Activated CD8-positive, alpha-beta memory T cell treated with anti-CD3 and anti-CD28 coated beads, Interleukin-2, amount 50 U/mL, for 24 hours (primary cell): ENCODE data around the gene AXIN2.
"Not testable (repeated sequence)": the region's sequence is repeated elsewhere in the genome, so short reads cannot be mapped to it uniquely, and the experiment has no call there.

ENCODE experiments used
- DNase-seq: peaks from one replicate; pipeline ENCODE4 v3.0.0-alpha.2; 2020; ENCODE audit errors: extremely low read depth

AXIN2 gene

DNA sequence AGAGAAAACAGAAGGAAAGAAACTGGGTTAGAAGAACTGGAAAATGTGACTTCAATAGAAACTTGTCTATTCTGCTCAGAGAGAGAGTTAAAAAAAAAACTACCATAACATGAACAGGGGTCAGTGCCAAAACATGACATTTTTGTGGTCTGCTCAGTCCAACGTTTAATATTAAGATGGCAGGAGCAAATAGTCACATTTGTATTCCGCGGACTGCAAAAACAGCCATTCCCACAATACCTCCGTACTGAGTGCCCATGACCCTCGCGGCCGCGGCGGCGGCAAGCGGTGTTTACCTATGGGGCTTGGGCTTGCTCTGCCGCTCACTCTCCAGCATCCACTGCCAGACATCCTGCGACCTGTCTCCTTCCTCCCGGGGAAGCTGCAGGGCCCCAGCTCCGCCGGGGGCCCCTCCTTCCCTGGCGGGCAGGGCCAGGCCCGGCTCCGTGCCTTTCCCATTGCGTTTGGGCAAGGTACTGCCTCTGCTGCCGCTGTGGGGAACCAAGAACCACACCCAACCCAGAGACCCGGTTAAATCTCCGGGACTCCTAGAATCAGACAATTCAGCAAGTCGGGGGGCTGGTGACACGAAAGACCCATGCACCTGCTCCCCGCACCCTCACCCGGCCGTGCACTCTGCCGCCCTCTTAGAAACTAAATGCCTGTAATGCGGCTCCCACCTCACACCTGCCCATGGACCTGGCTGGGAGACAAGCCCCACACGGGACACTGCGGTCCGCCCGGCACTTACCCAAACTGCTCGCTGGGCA, 24.7 kb downstream of the AXIN2 start:
- DNase-seq: no peak

GRCh38 chr17:65535777-65536572, 25.5 kb downstream of the AXIN2 start:
- no peak for DNase-seq

GRCh38 chr17:65533852-65534457, 27.5 kb downstream of the AXIN2 start:
- DNase-seq: no peak

GRCh38 chr17:65533056-65533745, 28.2 kb downstream of the AXIN2 start:
- no peak for DNase-seq

DNA sequence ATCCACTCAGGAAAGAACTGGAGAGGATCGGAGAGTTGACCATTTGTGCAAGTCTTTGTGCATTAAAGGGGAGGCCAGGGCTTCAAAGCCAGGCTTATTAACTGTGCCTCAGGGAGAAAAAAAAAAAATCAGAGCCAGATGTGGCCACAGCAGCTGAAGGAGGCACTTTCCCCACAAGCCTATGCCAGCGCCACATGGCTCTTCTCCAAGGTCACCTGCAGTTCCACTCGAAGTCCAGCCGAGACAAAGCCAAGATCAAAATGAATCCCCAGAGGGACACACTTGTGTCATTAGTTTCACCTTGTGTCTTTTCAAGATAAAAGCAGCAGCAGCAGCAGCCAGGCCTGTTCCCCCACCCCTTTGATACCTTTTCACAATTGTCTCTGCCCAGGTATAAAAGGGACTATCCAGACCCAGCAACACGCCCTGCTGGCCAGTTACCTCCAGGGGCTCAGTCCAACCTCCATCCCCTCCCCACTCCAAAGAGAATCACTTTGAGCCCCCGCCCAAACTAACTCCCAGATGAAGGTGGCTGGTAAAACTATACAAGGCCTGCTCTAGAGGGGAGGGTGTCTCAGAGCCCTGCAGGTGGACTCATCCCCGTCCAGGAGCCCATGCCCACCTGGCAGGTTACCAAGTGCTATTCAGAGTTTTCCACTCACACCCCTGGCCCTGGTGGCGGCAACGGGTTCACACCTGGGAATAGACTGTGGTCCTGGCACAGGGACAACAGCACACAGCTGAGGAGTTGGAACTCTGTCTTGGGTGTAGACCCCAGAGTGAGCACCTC, 29.2 kb downstream of the AXIN2 start:
- no peak for DNase-seq

GRCh38 chr17:65531256-65532100, 30.0 kb downstream of the AXIN2 start:
- no peak for DNase-seq

GRCh38 chr17:65530523-65531255, 30.8 kb downstream of the AXIN2 start:
- no peak for DNase-seq

DNA sequence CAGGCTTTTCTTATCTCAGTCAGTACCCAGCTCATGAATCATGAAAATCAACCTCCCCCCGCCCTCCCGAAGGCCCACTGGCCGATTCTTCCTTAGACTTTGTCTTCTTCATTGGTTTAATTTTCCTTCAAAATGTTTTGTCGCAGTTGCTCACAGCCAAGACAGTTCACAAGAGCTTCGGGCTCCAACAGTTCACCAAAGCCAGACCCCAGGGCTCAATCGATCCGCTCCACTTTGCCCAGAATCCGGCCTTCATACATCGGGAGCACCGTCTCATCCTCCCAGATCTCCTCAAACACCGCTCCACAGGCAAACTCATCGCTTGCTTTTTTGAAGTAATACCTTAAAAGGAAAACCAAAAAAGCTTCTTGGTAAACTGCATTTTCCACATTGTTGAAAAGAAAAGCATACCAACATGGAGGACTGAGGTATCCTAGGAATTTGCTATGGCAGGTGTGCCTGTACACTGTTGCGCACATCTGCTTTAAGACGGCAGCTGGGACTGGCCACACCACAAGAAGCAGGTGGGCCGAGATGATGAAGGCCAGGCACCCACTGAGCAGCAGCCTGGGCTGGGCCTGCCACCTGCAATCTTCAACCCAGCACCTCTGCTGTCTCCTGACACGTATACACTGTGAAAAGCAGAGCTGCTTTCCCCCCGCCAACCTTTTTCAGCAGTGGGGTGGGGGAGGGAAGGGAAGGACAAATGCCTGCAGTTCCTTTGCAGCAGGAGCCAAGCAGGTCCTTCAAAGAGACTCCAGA, 31.5 kb downstream of the AXIN2 start:
- DNase-seq: no peak

DNA sequence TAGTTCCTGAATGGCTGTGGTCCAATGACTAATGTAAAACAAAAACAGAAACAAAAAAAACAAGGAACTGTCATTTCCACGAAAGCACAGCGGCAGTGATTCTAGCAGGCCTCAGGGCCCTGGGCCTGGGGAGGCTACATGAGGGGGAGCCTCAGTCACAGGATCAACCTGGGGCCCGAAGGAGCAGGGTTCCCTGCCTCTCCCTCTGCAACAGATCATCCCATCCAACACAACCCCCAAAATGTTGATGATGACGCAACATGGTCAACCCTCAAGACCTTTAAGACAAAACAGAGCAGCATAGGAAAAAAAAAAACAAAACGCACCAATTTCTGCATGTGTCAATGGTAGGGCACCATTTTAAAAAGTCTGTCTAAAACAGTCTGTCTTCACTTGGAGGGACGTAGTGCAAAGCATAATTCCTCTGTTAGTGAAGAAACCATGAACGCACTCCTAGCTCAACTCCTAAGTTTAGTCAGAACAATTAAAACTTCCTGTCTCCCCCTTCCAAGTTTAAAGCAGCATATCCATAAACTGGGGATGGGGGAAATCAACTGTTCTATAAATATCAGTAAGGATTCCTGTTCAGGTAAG, 32.3 kb downstream of the AXIN2 start:
- no peak for DNase-seq

- no peak for DNase-seq
Measured at GRCh38 chr17:65527857-65528591, 33.4 kb downstream of the AXIN2 start.

DNA sequence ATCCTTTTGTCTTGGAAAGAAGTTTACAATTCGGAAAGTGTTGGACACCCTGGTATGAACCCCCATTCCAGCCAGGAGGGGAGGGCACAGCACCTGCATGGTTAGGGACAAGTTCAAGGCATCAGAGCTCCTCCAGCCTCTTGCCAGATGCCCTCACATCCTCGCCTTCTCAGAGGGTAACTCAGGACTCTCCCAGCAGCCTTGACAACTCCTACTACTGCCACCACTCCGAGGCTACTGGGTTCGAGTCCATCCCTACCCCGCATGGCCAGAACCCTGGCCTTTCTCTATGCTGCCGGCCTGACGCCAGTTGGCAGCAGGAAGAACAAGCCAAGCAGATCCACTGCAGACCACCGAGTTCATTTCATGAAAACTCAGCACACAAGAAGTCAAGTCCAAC, 34.1 kb downstream of the AXIN2 start:
- DNase-seq: no peak

DNA sequence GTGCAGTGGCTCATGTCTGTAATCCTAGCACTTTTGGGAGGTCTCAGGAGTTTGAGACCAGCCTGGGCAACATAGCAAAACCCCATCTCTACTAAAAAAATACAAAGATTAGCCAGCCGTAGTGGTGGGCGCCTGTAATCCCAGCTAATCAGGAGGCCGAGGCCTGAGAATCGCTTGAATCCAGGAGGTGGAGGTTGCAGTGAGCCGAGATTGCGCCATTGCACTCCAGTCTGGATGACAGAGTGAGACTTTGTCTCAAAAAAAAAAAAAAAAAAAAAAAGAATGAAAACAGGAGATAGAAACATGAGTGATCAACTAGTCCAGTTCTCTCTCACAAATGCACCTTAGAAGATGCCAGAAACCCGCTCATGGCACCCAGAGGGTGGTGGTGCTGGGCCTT, 34.6 kb downstream of the AXIN2 start:
- DNase-seq: not testable (repeated sequence)

DNA sequence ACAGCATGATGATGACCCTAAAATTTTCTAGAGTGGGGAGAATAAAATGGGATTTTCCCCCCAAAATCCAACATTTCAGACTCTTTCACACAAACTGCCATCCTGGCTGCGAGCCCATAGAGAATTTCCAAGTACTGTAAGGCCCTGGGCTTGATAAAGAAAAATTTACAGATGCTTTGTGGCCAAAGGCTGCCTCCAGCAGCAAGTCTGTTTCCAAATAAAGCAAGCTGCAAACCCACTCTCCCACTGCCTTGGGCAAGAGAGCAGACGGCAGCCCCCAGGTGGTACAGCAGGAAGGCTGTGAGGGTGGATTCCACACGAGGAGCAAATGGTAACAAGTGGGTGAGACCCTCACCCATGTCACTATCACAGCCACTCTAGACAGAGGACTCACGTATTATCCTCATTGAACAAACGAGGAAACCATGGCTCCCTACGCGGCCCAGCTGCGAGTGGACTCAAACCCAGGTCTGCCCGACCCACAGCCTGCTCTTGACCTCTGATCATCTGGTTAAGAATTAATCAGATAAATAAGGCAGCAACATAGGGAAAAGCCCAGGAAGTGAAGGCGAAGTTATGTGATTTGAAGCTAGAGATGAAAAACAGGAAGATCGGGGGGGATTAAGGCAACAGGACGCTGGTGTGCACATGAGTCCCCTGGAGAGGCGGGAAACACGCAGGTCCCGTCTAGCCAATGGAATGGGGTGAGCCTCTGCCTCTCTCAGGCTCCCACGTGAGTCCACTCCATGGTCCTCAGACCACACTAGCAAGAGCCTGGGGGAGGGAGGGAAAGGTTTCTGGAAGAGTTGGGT, 37.4 kb downstream of the AXIN2 start:
- DNase-seq: no peak

GRCh38 chr17:65523411-65523810, 38.0 kb downstream of the AXIN2 start:
- DNase-seq: no peak

DNA sequence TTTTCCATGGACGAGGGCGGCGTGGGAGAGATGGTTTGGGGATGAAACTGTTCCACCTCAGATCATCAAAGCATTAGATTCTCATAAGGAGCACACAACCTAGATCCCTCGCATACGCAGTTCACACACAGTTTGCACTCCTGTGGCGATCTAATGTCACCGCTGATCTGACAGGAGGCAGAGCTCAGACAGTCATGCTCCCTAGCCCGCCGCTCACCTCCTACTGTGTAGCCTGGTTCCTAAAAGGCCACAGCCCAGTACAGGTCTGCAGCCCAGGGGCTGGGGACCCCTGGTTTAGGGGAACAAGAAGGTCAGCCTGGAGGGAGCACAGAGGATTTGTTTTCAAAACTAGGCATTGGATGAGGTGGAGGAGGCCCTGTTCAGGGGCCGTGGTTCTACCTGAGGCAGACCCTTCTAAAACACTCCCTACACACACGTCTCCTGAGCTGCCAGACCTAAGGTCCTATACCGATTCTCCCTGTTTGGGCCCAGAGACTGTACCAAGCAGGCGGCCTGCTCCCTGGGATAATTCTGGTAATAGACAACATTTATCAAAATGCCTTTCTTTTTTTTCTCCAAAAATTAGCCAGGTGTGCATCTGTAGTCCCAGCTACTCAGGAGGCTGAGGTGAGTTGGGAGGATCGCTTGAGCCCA, 38.6 kb downstream of the AXIN2 start:
- DNase-seq: no peak

GRCh38 chr17:65519462-65519861, 42.0 kb downstream of the AXIN2 start:
- DNase-seq: no peak
